Lung (tissue), 12 donors: ENCODE data around the gene BLOC1S6. TPM values are rescaled to one million over a fixed set of nuclear protein-coding genes. Genes with fewer than 3 reads are reported as not detected.

ENCODE experiments used
- ATAC-seq: fragments of 200-7000 bp; cut with Tn5 transposase; one replicate; pipeline ENCODE4 v1.9.1; 2020; ENCODE audit warnings: moderate number of reproducible peaks; ENCODE audit not compliant: insufficient read depth, low FRiP score
- DNase-seq, 3 donors: peaks; one replicate each; pipeline ENCODE4 v3.0.0-alpha.2; 2013 to 2017
- H3K27ac ChIP-seq, 2 donors: one replicate each; pipeline ENCODE4 v1.5.1; 2013; ENCODE audit warnings: mild to moderate bottlenecking in 2 of 2, moderate library complexity in 2 of 2, control low read depth in 1 of 2, inconsistent platforms in 1 of 2, low read depth in 1 of 2, low read length in 1 of 2
- H3K27me3 ChIP-seq, 3 donors: one replicate each; pipeline ENCODE4 v1.5.1; 2013; ENCODE audit warnings: low read length in 2 of 3; ENCODE audit not compliant: control insufficient read depth in 3 of 3, insufficient read depth in 3 of 3
- H3K36me3 ChIP-seq, 4 donors: one replicate each; pipeline ENCODE4 v1.5.1; 2013; ENCODE audit warnings: low read length in 4 of 4, mild to moderate bottlenecking in 1 of 4, moderate library complexity in 1 of 4; ENCODE audit not compliant: control insufficient read depth in 4 of 4, insufficient read depth in 4 of 4
- H3K4me1 ChIP-seq, 5 donors: one replicate each; pipeline ENCODE4 v1.5.1; 2013; ENCODE audit warnings: low read length in 5 of 5, mild to moderate bottlenecking in 2 of 5, moderate library complexity in 1 of 5; ENCODE audit not compliant: control insufficient read depth in 5 of 5, insufficient read depth in 5 of 5
- H3K4me3 ChIP-seq: one replicate; pipeline ENCODE4 v1.5.1; 2013; ENCODE audit warnings: mild to moderate bottlenecking, control low read depth, moderate library complexity
- H3K9ac ChIP-seq, 2 donors: one replicate each; pipeline ENCODE4 v1.5.1; 2013; ENCODE audit warnings: low read length in 2 of 2, control low read depth in 1 of 2; ENCODE audit not compliant: insufficient read depth in 1 of 2
- H3K9me3 ChIP-seq, 4 donors: one replicate each; pipeline ENCODE4 v1.5.1; 2013; ENCODE audit warnings: low read length in 3 of 4, mild to moderate bottlenecking in 1 of 4, moderate library complexity in 1 of 4; ENCODE audit not compliant: control insufficient read depth in 4 of 4, insufficient read depth in 3 of 4
- WGBS, 2 donors: extraction: QIAGEN DNeasy Blood & Tissue Kit; methylation state at CpG; one replicate each; pipeline ENCODE4 v1.1.7; 2013; 5-methylcytosine and 5-hydroxymethylcytosine counted together
- polyA plus RNA-seq, 2 donors: library from polyadenylated mRNA; stranded (reverse); fragments of 200-250 nt; gene quantifications; one replicate each; pipeline ENCODE4 v1.2.1, GENCODE V29; 2013
- total RNA-seq, 2 donors: library from RNA; depleted of rRNA in 1 of 2; stranded (reverse); fragments of >200 nt in 1 of 2; gene quantifications; one replicate each; pipeline ENCODE4 v1.2.1, GENCODE V29; 2014 to 2021
- TF ChIP-seq, protein P1 (sequence below): IDR thresholded peaks from 2 replicates; pipeline ENCODE4 v1.5.1; 2012; ENCODE audit warnings: mild to moderate bottlenecking; ENCODE audit errors: control extremely low read depth, extremely low read depth
- donor health status: control.
- donor health status: control.
- donor health status: Bipolar disorder and iron deficiency.
- donor health status: healthy.
- donor health status: DM: yes; HTN: yes; CAD: no.

BLOC1S6 gene
- total and polyA plus RNA-seq, 4 donors = 15.2 to 56.5 (median 30.3) TPM

DNA sequence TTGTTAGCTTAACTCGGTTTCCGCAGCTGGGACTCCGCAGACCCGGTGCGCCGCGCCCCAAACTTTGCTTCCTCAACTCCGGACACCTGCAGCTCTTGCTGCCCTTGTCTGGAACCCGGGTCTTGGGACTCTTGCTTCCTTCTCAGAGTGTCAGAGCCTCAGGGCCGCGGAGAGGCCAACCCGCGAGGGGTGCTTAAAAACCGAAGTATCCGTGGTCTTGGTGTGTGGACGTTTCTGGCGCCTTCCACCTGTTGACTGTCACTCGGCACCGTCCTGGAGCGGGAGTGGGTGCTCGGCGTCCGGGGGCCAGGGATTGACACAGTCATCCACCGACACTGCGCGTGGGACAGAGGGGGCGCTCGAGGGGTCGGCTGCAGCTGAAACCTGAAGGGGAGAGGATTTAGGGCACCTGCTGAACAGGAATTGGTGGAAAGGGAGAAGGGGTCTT lies 48.0 kb downstream of the BLOC1S6 start:
- ATAC-seq = peak; percentile 46
- Histone ChIP-seq H3K27ac (peak overlapping the region; percentile 63 to 97), H3K4me1 (peaks cover 5 to 14% (median 8%) of the 10 kb centered on the region in 5 donors), H3K9ac (peak overlapping the region; percentile 13 to 28), H3K4me3 (peak overlapping the region; percentile 68), H3K27me3 (peaks cover 0 to 3% (median 0%) of the 10 kb centered on the region in 3 donors), H3K9me3 (no peaks in the 10 kb centered on the region), H3K36me3 (no peaks in the 10 kb centered on the region)
- DNase-seq = peak in 2 of 3 donors; percentile 42 to 46
- TF ChIP-seq, protein P1, sequence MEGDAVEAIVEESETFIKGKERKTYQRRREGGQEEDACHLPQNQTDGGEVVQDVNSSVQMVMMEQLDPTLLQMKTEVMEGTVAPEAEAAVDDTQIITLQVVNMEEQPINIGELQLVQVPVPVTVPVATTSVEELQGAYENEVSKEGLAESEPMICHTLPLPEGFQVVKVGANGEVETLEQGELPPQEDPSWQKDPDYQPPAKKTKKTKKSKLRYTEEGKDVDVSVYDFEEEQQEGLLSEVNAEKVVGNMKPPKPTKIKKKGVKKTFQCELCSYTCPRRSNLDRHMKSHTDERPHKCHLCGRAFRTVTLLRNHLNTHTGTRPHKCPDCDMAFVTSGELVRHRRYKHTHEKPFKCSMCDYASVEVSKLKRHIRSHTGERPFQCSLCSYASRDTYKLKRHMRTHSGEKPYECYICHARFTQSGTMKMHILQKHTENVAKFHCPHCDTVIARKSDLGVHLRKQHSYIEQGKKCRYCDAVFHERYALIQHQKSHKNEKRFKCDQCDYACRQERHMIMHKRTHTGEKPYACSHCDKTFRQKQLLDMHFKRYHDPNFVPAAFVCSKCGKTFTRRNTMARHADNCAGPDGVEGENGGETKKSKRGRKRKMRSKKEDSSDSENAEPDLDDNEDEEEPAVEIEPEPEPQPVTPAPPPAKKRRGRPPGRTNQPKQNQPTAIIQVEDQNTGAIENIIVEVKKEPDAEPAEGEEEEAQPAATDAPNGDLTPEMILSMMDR = peak; percentile 22
- 0 to 1% methylated on average over 29 of the region's 29 CpGs for WGBS, 2 donors

DNA sequence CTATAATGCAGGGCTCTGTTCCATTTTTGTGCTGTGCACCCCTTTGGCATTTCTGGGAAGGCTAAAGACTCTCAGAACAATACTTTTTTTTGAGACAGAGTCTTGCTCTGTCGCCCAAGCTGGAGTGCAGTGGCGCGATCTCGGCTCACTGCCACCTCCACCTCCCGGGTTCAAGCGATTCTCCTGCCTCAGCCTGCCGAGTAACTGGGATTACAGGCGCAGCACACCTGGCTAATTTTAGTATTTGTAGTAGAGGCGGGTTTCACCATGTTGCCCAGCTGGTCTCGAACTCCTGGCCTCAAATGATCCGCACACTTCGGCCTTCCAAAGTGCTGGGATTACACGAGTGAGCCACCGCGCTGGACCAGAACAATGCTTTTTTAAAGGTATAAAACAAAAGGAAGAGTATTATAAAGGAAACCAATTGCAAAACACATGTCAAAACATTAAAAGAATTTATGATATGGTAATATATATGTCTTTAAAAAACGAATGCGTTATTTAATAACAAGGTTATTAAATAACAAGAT lies 48.6 kb downstream of the BLOC1S6 start:
- Histone ChIP-seq H3K9ac (peak overlapping the region in 1 of 2 donors; percentile 28), H3K9me3 (no peaks in the 10 kb centered on the region), H3K27me3 (peaks cover 0 to 3% (median 0%) of the 10 kb centered on the region in 3 donors), H3K36me3 (no peaks in the 10 kb centered on the region), H3K4me3 (peak overlapping the region; percentile 68), H3K27ac (peak overlapping the region in 1 of 2 donors; percentile 97), H3K4me1 (peaks cover 5 to 14% (median 8%) of the 10 kb centered on the region in 5 donors)
- TF ChIP-seq, protein P1 = no peak
- DNase-seq = no peak
- 31 to 54% methylated on average over 17 of the region's 17 CpGs for WGBS, 2 donors
- no peak for ATAC-seq

DNA sequence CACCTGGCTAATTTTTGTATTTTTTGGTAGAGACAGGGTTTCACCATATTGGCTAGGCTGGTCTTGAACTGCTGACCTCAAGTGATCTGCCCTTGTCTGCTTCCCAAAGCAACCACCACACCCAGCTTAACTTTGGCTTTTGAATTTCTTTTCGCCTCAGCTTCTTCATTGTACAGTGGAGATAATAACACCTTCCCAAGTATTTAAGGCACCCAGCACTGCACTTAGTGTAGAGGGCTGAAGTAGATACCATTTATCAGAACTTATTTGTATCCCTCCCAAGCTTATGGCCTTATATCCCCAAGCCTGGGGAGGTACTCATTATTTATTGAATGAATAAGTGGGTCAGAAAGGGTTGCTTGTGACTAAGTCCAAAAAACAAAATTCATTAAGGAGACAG lies 50.0 kb downstream of the BLOC1S6 start:
- Histone ChIP-seq H3K27me3 (peaks cover 0 to 3% (median 0%) of the 10 kb centered on the region in 3 donors), H3K27ac (peak overlapping the region; percentile 84 to 91), H3K36me3 (no peaks in the 10 kb centered on the region), H3K4me1 (peaks cover 5 to 14% (median 10%) of the 10 kb centered on the region in 5 donors), H3K4me3 (no peak overlapping the region), H3K9me3 (no peaks in the 10 kb centered on the region), H3K9ac (peak overlapping the region in 1 of 2 donors; percentile 36)
- DNase-seq (no peak), ATAC-seq (no peak)
- TF ChIP-seq, protein P1 = no peak
- 61 to 86% methylated on average over 1 of the region's 1 CpG for WGBS, 2 donors
